ENCODE results near the gene TFDP1.

Gene TFDP1

GRCh38 chr13:113669231-113669754 is 84.7 kb downstream of the TFDP1 start:
- DNase-seq: no peak

GRCh38 chr13:113669755-113670341 is 85.3 kb downstream of the TFDP1 start:
- no peak for DNase-seq

- no peak for DNase-seq
Observed at GRCh38 chr13:113670541-113670940, 86.0 kb downstream of the TFDP1 start.

- DNase-seq: no peak
Observed at GRCh38 chr13:113671066-113672001, 86.8 kb downstream of the TFDP1 start.

GRCh38 chr13:113672002-113672651 is 87.6 kb downstream of the TFDP1 start:
- DNase-seq: no peak
